Smooth muscle cell (in vitro differentiated cells): ENCODE measurements around the gene CST4. TPM values are rescaled to one million over a fixed set of nuclear protein-coding genes. Genes with fewer than 3 reads are reported as not detected.

Source experiments
- DNase-seq: peaks from one replicate; lab custom pipeline; 2025; ENCODE audit not compliant: unreplicated experiment; lab: John Stamatoyannopoulos, UW
- H2AFZ ChIP-seq: fragments of 200-600 bp; sonication (generic); 2 replicates; pipeline ENCODE4 v1.6.0; 2016; ENCODE audit warnings: antibody characterized with exemption, low read depth, mild to moderate bottlenecking
- H3F3A ChIP-seq: fragments of 200-600 bp; sonication (generic); 2 replicates; pipeline ENCODE4 v1.6.0; 2017; ENCODE audit warnings: antibody characterized with exemption, low read depth
- H3K27ac ChIP-seq: fragments of 200-600 bp; sonication (generic); 2 replicates; pipeline ENCODE4 v1.5.1; 2016; ENCODE audit warnings: low read depth, mild to moderate bottlenecking
- H3K27me3 ChIP-seq: fragments of 200-600 bp; sonication (generic); 2 replicates; pipeline ENCODE4 v1.6.1; 2016; ENCODE audit warnings: low read depth, mild to moderate bottlenecking
- H3K36me3 ChIP-seq: fragments of 200-600 bp; sonication (generic); 2 replicates; pipeline ENCODE4 v1.5.1; 2016; ENCODE audit warnings: low read depth
- H3K4me1 ChIP-seq: fragments of 200-600 bp; sonication (generic); 2 replicates; pipeline ENCODE4 v1.5.1; 2016; ENCODE audit warnings: low read depth
- H3K4me2 ChIP-seq: fragments of 200-600 bp; sonication (generic); 2 replicates; pipeline ENCODE4 v1.6.0; 2016; ENCODE audit warnings: mild to moderate bottlenecking
- H3K4me3 ChIP-seq: fragments of 200-600 bp; sonication (generic); 2 replicates; pipeline ENCODE4 v1.5.1; 2016; ENCODE audit warnings: mild to moderate bottlenecking
- H3K79me2 ChIP-seq: fragments of 200-600 bp; sonication (generic); 2 replicates; pipeline ENCODE4 v1.6.0; 2016; ENCODE audit warnings: low read depth, mild to moderate bottlenecking
- H3K9ac ChIP-seq: fragments of 200-600 bp; sonication (generic); 2 replicates; pipeline ENCODE4 v1.6.0; 2016; ENCODE audit warnings: low read depth
- H3K9me3 ChIP-seq: fragments of 200-600 bp; sonication (generic); replicated peaks from 2 replicates; pipeline ENCODE4 v1.5.1; 2016; ENCODE audit warnings: low read depth
- H4K20me1 ChIP-seq: fragments of 200-600 bp; sonication (generic); 2 replicates; pipeline ENCODE4 v1.6.0; 2016; ENCODE audit warnings: low read depth
- WGBS: methylation state at CpG from one replicate; pipeline ENCODE4 v1.1.7; 2016; ENCODE audit warnings: low lambda C conversion rate; 5-methylcytosine and 5-hydroxymethylcytosine counted together
- polyA plus RNA-seq: library from polyadenylated mRNA; unstranded; fragments of >200 nt; fragmentation: Nextera tagmentation; extraction: Ambion mirVana; gene quantifications from 2 replicates; pipeline ENCODE4 v1.2.1, GENCODE V29; 2016
- total RNA-seq: library from RNA; depleted of rRNA; stranded (reverse); fragments of >200 nt; gene quantifications from 2 replicates; pipeline ENCODE4 v1.2.3, GENCODE V29; 2014
- TF ChIP-seq, protein P1 (sequence below): fragments of 200-600 bp; sonication (generic); IDR thresholded peaks from 2 replicates; pipeline ENCODE4 v1.5.1; 2017; ENCODE audit warnings: borderline replicate concordance, mild to moderate bottlenecking, antibody characterized with exemption; ENCODE audit not compliant: insufficient read depth, poor library complexity, severe bottlenecking

Gene CST4
- total and polyA plus RNA-seq, 2 experiments from 2014 or later, result not detected

DNA sequence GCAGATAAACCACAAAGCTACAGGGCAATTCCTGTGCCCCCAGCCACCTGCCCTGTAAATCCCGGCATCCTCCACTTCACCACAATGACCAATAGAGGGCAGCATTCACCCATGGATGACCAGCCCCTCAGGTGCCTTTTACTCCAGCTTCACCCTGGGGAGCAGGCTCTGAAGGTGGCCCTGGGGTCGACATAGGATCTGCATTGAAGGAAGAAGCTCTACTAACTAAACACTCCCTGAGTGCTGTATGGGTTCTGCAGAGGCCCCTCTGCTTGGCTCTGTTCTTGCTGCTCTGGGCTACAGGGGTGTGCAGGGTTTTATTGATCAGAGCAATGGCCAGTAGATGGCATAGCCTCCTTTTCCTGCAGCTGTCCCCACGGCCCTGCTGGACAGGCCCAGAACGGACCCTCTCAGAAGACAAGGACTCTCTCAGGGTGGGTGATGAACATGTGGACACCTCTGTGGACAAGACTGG, 20.3 kb downstream of the CST4 start:
- no peaks in the 10 kb centered on the region for H3K4me1 ChIP-seq
- no peak overlapping the region for H3K4me3 ChIP-seq
- H3K27me3 ChIP-seq, result no peaks in the 10 kb centered on the region
- no peak overlapping the region for H3K4me2 ChIP-seq
- H3K9me3 ChIP-seq, result no peaks in the 10 kb centered on the region
- H3K36me3 ChIP-seq, result no peaks in the 10 kb centered on the region
- H3K79me2 ChIP-seq, result no peaks in the 10 kb centered on the region
- H2AFZ ChIP-seq, result no peak overlapping the region
- H3K9ac ChIP-seq, result no peak overlapping the region
- H4K20me1 ChIP-seq, result no peaks in the 10 kb centered on the region
- DNase-seq, result peak; percentile 5
- H3F3A ChIP-seq, result no peaks in the 10 kb centered on the region
- TF ChIP-seq, protein P1, sequence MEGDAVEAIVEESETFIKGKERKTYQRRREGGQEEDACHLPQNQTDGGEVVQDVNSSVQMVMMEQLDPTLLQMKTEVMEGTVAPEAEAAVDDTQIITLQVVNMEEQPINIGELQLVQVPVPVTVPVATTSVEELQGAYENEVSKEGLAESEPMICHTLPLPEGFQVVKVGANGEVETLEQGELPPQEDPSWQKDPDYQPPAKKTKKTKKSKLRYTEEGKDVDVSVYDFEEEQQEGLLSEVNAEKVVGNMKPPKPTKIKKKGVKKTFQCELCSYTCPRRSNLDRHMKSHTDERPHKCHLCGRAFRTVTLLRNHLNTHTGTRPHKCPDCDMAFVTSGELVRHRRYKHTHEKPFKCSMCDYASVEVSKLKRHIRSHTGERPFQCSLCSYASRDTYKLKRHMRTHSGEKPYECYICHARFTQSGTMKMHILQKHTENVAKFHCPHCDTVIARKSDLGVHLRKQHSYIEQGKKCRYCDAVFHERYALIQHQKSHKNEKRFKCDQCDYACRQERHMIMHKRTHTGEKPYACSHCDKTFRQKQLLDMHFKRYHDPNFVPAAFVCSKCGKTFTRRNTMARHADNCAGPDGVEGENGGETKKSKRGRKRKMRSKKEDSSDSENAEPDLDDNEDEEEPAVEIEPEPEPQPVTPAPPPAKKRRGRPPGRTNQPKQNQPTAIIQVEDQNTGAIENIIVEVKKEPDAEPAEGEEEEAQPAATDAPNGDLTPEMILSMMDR, result peak; percentile 90
- WGBS, result 13% methylated on average over 4 of the region's 4 CpGs
- H3K27ac ChIP-seq, result no peak overlapping the region

DNA sequence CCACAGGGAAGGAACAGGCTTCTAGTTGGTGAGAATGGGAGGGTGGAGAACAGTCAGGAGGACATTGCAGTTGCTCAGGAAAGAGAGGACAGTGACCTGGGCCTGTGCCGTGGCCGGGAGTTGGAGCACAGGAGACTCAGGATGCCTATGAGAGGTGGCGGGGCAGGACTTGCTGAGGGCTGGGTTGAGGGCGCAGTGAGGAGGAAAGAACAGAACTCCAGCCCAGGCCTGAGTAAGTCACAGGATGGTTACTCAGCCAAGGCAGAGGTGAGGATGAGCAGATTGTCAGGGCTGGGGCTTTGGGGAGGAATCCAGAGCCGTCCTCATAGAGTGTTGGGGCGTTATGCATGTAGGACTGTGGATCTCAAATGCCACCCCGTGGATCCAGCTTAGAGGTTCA, 21.2 kb downstream of the CST4 start:
- no peaks in the 10 kb centered on the region for H4K20me1 ChIP-seq
- no peaks in the 10 kb centered on the region for H3K27me3 ChIP-seq
- H3K4me3 ChIP-seq, result no peak overlapping the region
- DNase-seq, result no peak
- H2AFZ ChIP-seq, result no peak overlapping the region
- H3K9me3 ChIP-seq, result no peaks in the 10 kb centered on the region
- no peak overlapping the region for H3K27ac ChIP-seq
- no peaks in the 10 kb centered on the region for H3K36me3 ChIP-seq
- H3F3A ChIP-seq, result no peaks in the 10 kb centered on the region
- H3K4me1 ChIP-seq, result no peaks in the 10 kb centered on the region
- no peak overlapping the region for H3K4me2 ChIP-seq
- TF ChIP-seq, protein P1, result no peak
- no peak overlapping the region for H3K9ac ChIP-seq
- H3K79me2 ChIP-seq, result no peaks in the 10 kb centered on the region
- 84% methylated on average over 7 of the region's 7 CpGs for WGBS

DNA sequence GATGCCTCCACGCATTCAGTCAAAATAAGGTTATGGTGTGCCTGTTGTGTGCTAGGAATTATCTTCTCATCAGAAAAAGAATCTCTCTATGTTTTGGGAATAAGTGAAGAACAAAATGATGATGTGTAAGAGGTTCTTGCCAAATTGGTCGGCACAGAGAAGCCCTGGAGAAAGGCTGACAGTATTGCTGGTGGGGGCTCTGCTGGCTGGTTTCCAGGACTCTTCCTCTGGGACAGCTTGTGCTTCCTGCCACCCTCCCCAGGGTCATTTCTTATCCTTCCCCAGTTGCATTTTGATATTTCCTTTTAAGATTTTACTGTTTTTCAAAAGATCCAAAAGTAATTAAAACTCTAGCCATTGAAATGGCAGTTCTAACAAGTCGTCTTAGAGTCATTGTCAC, 22.1 kb downstream of the CST4 start:
- no peak overlapping the region for H3K9ac ChIP-seq
- TF ChIP-seq, protein P1, result no peak

DNA sequence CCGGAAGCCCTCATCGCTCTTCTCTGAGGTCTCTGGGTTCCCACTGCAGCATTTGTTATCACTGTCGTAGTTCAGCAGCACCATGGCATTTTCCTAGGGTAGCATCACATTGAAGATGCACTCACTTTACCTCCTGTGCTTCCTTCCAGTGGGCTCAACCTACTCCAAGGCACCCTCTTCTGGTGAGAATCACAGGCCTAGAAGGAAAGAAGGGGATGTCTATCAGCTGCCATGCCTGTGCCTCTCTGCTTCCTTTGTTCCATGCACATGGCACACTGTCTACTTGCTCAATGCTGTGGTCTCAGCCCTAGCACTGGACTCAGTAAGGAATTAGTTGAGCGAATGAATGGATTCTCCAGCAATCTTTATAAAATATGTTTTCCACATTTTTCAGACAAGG, 22.6 kb downstream of the CST4 start:
- 90% methylated on average over 4 of the region's 4 CpGs for WGBS
- H3K4me3 ChIP-seq, result no peak overlapping the region

More for the DNA sequence above, 22.1 kb downstream of the CST4 start:
- WGBS, result 82% methylated on average over 3 of the region's 3 CpGs
- no peaks in the 10 kb centered on the region for H3K36me3 ChIP-seq
- no peak overlapping the region for H3K4me3 ChIP-seq
- no peak for DNase-seq
- no peaks in the 10 kb centered on the region for H3K79me2 ChIP-seq
- no peaks in the 10 kb centered on the region for H3K27me3 ChIP-seq
- no peaks in the 10 kb centered on the region for H3F3A ChIP-seq
- no peak overlapping the region for H3K27ac ChIP-seq
- no peaks in the 10 kb centered on the region for H4K20me1 ChIP-seq
- H3K4me1 ChIP-seq, result no peaks in the 10 kb centered on the region
- H2AFZ ChIP-seq, result no peak overlapping the region
- no peaks in the 10 kb centered on the region for H3K9me3 ChIP-seq
- no peak overlapping the region for H3K4me2 ChIP-seq

More for the DNA sequence above, 22.6 kb downstream of the CST4 start:
- H3K4me2 ChIP-seq, result no peak overlapping the region
- H3K27me3 ChIP-seq, result no peaks in the 10 kb centered on the region
- no peak overlapping the region for H3K9ac ChIP-seq
- H3F3A ChIP-seq, result no peaks in the 10 kb centered on the region
- TF ChIP-seq, protein P1, result no peak
- no peaks in the 10 kb centered on the region for H3K36me3 ChIP-seq
- DNase-seq, result no peak
- H4K20me1 ChIP-seq, result no peaks in the 10 kb centered on the region
- no peaks in the 10 kb centered on the region for H3K4me1 ChIP-seq
- no peaks in the 10 kb centered on the region for H3K79me2 ChIP-seq
- H2AFZ ChIP-seq, result no peak overlapping the region
- no peak overlapping the region for H3K27ac ChIP-seq
- no peaks in the 10 kb centered on the region for H3K9me3 ChIP-seq
